Panc1 (cell line): Measurements from ENCODE around the gene INPP4A. TPM values are rescaled to one million over a fixed set of nuclear protein-coding genes. Genes with fewer than 3 reads are reported as not detected.

Source experiments
- ATAC-seq: fragments of 200-7000 bp; cut with Tn5 transposase; 2 replicates; pipeline ENCODE4 v1.9.1; 2020; ENCODE audit warnings: mild to moderate bottlenecking, moderate library complexity
- BruUV-seq: library from RNA; stranded (reverse); fragments of 400-500 nt; replicated peaks from 2 replicates; lab custom pipeline; 2021; lab: Mats Ljungman, UMichigan
- CTCF ChIA-PET: fragments of 300-600 bp; sonication (Branson Sonifier 250); formaldehyde crosslinking; loops from one replicate; lab custom pipeline; 2022; ENCODE audit warnings: antibody characterized with exemption; lab: Charles Lee
- POLR2A ChIA-PET: fragments of 300-600 bp; sonication (Branson Sonifier 250); formaldehyde crosslinking; loops from one replicate; lab custom pipeline; 2022; ENCODE audit warnings: antibody characterized with exemption; lab: Charles Lee
- DNase-seq: peaks from one replicate; pipeline ENCODE4 v3.0.0-alpha.2; 2010; ENCODE audit warnings: low read depth, low spot score
- H3K27ac ChIP-seq: 2 replicates; pipeline ENCODE4 v1.5.1; 2011; ENCODE audit warnings: mild to moderate bottlenecking, low read length, inconsistent platforms
- H3K27me3 ChIP-seq: fragments of 200-500 bp; sonication (Bioruptor generic); 2 replicates; pipeline ENCODE4 v1.6.0; 2014; ENCODE audit warnings: low read length, inconsistent platforms; ENCODE audit not compliant: control insufficient read depth, insufficient read depth
- H3K36me3 ChIP-seq: fragments of 200-500 bp; sonication (Bioruptor generic); 2 replicates; pipeline ENCODE4 v1.5.1; 2014; ENCODE audit warnings: inconsistent platforms, mild to moderate bottlenecking, low read length, moderate library complexity; ENCODE audit not compliant: control insufficient read depth, insufficient read depth
- H3K4me1 ChIP-seq: 2 replicates; pipeline ENCODE4 v1.5.1; 2011; ENCODE audit warnings: inconsistent platforms, mild to moderate bottlenecking, low read length, moderate library complexity; ENCODE audit not compliant: control insufficient read depth, insufficient read depth
- H3K4me3 ChIP-seq, 2 experiments: 2 replicates each; pipeline ENCODE4 v1.5.1; 2011 to 2012; ENCODE audit warnings: low read depth in 2 of 2, low read length in 2 of 2, mild to moderate bottlenecking in 2 of 2, inconsistent platforms in 1 of 2, moderate library complexity in 1 of 2
- H3K9me3 ChIP-seq: fragments of 200-500 bp; sonication (Bioruptor generic); 2 replicates; pipeline ENCODE4 v1.5.1; 2014; ENCODE audit warnings: low read depth, mild to moderate bottlenecking, inconsistent platforms, low read length, moderate library complexity; ENCODE audit not compliant: control insufficient read depth, insufficient read depth
- CTCF ChIP-seq: fragments of 450-650 bp; IDR thresholded peaks from 2 replicates; pipeline ENCODE4 v1.5.1; 2017; ENCODE audit warnings: mild to moderate bottlenecking
- POLR2AphosphoS5 ChIP-seq: IDR thresholded peaks from 2 replicates; pipeline ENCODE4 v1.6.1; 2012; ENCODE audit warnings: mild to moderate bottlenecking, low read depth, low read length, moderate library complexity
- REST ChIP-seq, 2 experiments: IDR thresholded peaks; 2 replicates each; pipeline ENCODE4 v1.6.1; 2011 to 2012; ENCODE audit warnings: low read depth in 2 of 2, control low read depth in 1 of 2, low read length in 1 of 2, mild to moderate bottlenecking in 1 of 2, moderate library complexity in 1 of 2; ENCODE audit not compliant: insufficient read depth in 1 of 2
- SIN3A ChIP-seq: IDR thresholded peaks from 2 replicates; pipeline ENCODE4 v1.6.1; 2012; ENCODE audit warnings: low read depth, mild to moderate bottlenecking, low read length, moderate library complexity, borderline replicate concordance; ENCODE audit not compliant: insufficient read depth
- TCF7L2 ChIP-seq: IDR thresholded peaks from 2 replicates; pipeline ENCODE4 v1.6.1; 2011; ENCODE audit warnings: mild to moderate bottlenecking, low read depth, low read length, inconsistent platforms
- in situ Hi-C: cut with HindIII; loops from 2 replicates; pipeline ENCODE4 v1.10.0; 2016; ENCODE audit warnings: low sequenced_read_pairs, low pct_unique_long_range_greater_than_20kb
- intact Hi-C: fragments of 100-400 bp; cut with micrococcal nuclease; formaldehyde crosslinking; loops from one replicate; pipeline ENCODE4 v1.10.0; 2022; ENCODE audit not compliant: unreplicated experiment
- total RNA-seq: library from RNA; stranded (reverse); gene quantifications from one replicate; pipeline ENCODE4 v1.2.1, GENCODE V29; 2021; ENCODE audit not compliant: unreplicated experiment

The INPP4A gene
- total RNA-seq, 1 experiment from 2014 or later, result 22.9 TPM

- POLR2A ChIA-PET, result no interaction called here
Observed at GRCh38 chr2:98547092-98547790, 102.6 kb downstream of the INPP4A start.

More at GRCh38 chr2:98547092-98547790, 102.6 kb downstream of the INPP4A start:
- Histone ChIP-seq H3K27ac (no peak overlapping the region), H3K4me1 (no peaks in the 10 kb centered on the region), H3K36me3 (no peaks in the 10 kb centered on the region), H3K27me3 (no peaks in the 10 kb centered on the region), H3K4me3 (no peak overlapping the region), H3K9me3 (no peaks in the 10 kb centered on the region)
- CTCF ChIA-PET, result no interaction called here
- no peak for DNase-seq
- BruUV-seq, result no TSS peak
- intact Hi-C loops, result no loop called here
- TF ChIP-seq POLR2AphosphoS5 (no peak), TCF7L2 (no peak), CTCF (no peak), REST (IDR thresholded peaks at IDR 0.05; ENCODE audit: insufficient read depth in 1 of 2, low read depth in 2 of 2, low read length in 1 of 2) (no peak), SIN3A (no peak)
- ATAC-seq, result no peak
- in situ Hi-C loops, result no loop called here
